Measurements from ENCODE around the gene DCUN1D1.

Gene DCUN1D1

GRCh38 chr3:182965861-182966366, 14.4 kb downstream of the DCUN1D1 start (continued):
- TF ChIP-seq TSHZ2 (CRISPR knock-in tag; IDR thresholded peaks at IDR 0.05), result no peak
- no peak for TF ChIP-seq ZNF565 (CRISPR knock-in tag; conservative IDR thresholded peaks at IDR 0.05; ENCODE audit: low read depth)
- no peak for TF ChIP-seq TCF4 (CRISPR knock-in tag; IDR thresholded peaks at IDR 0.05; ENCODE audit: borderline replicate concordance)
- no peak for TF ChIP-seq ESRRG (CRISPR knock-in tag; IDR thresholded peaks at IDR 0.05)
- TF ChIP-seq ZFP3 (CRISPR knock-in tag; IDR thresholded peaks at IDR 0.05), result no peak
- no peak for TF ChIP-seq RARB (CRISPR knock-in tag; IDR thresholded peaks at IDR 0.05)

- no peak for ATAC-seq
- TF ChIP-seq PPARA (CRISPR knock-in tag; IDR thresholded peaks at IDR 0.05; ENCODE audit: borderline replicate concordance) (no peak), TOX (CRISPR knock-in tag; IDR thresholded peaks at IDR 0.05; ENCODE audit: borderline replicate concordance) (no peak), TSHZ2 (CRISPR knock-in tag; IDR thresholded peaks at IDR 0.05) (no peak), CREB5 (CRISPR knock-in tag; IDR thresholded peaks at IDR 0.05; ENCODE audit: low read depth) (no peak), ZNF8 (CRISPR knock-in tag; IDR thresholded peaks at IDR 0.05) (no peak), CSRNP3 (CRISPR knock-in tag; IDR thresholded peaks at IDR 0.05) (no peak)
Observed at GRCh38 chr3:182964179-182964578, 16.2 kb downstream of the DCUN1D1 start.

- TF ChIP-seq TCF4 (CRISPR knock-in tag; IDR thresholded peaks at IDR 0.05; ENCODE audit: borderline replicate concordance) (no peak), TSHZ2 (CRISPR knock-in tag; IDR thresholded peaks at IDR 0.05) (no peak), CREB5 (CRISPR knock-in tag; IDR thresholded peaks at IDR 0.05; ENCODE audit: low read depth) (no peak), POU6F1 (CRISPR knock-in tag; IDR thresholded peaks at IDR 0.05; ENCODE audit: borderline replicate concordance, low read depth) (no peak), ZNF70 (CRISPR knock-in tag; IDR thresholded peaks at IDR 0.05) (no peak), ZNF565 (CRISPR knock-in tag; conservative IDR thresholded peaks at IDR 0.05; ENCODE audit: low read depth) (no peak), ZFP30 (CRISPR knock-in tag; IDR thresholded peaks at IDR 0.05) (no peak), TOX (CRISPR knock-in tag; IDR thresholded peaks at IDR 0.05; ENCODE audit: borderline replicate concordance) (no peak), BACH2 (CRISPR knock-in tag; IDR thresholded peaks at IDR 0.05; ENCODE audit: borderline replicate concordance) (no peak), OSR1 (CRISPR knock-in tag; IDR thresholded peaks at IDR 0.05) (no peak), ZC3H10 (CRISPR knock-in tag; IDR thresholded peaks at IDR 0.05) (no peak), ZNF8 (CRISPR knock-in tag; IDR thresholded peaks at IDR 0.05) (no peak), PATZ1 (CRISPR knock-in tag; IDR thresholded peaks at IDR 0.05; ENCODE audit: borderline replicate concordance) (no peak), ISL1 (CRISPR knock-in tag; IDR thresholded peaks at IDR 0.05) (no peak), ZFP3 (CRISPR knock-in tag; IDR thresholded peaks at IDR 0.05) (no peak)
- no peak for ATAC-seq
Observed at GRCh38 chr3:182962166-182962565, 18.2 kb downstream of the DCUN1D1 start.

All from SK-N-SH treated with all-trans-retinoic acid at 6 μM for 48 hours (cell line).